Measurements from ENCODE around the gene KRT6A.

KRT6A gene

GRCh38 chr12:52537101-52537500 is 44.0 kb upstream of the KRT6A start:
- no peak for ATAC-seq

GRCh38 chr12:52535574-52535973 is 42.5 kb upstream of the KRT6A start:
- TF ChIP-seq ZNF565 (CRISPR knock-in tag; conservative IDR thresholded peaks at IDR 0.05; ENCODE audit: low read depth) (no peak), ZC3H10 (CRISPR knock-in tag; IDR thresholded peaks at IDR 0.05) (no peak), GLIS3 (CRISPR knock-in tag; IDR thresholded peaks at IDR 0.05) (no peak), OSR1 (CRISPR knock-in tag; IDR thresholded peaks at IDR 0.05) (no peak), PATZ1 (CRISPR knock-in tag; IDR thresholded peaks at IDR 0.05; ENCODE audit: borderline replicate concordance) (no peak), TSHZ2 (CRISPR knock-in tag; IDR thresholded peaks at IDR 0.05) (no peak), ZFP30 (CRISPR knock-in tag; IDR thresholded peaks at IDR 0.05) (no peak), PPARA (CRISPR knock-in tag; IDR thresholded peaks at IDR 0.05; ENCODE audit: borderline replicate concordance) (no peak)
- no peak for ATAC-seq

More at GRCh38 chr12:52537101-52537500, 44.0 kb upstream of the KRT6A start:
- TF ChIP-seq ZC3H10 (CRISPR knock-in tag; IDR thresholded peaks at IDR 0.05) (no peak), PPARA (CRISPR knock-in tag; IDR thresholded peaks at IDR 0.05; ENCODE audit: borderline replicate concordance) (no peak), PATZ1 (CRISPR knock-in tag; IDR thresholded peaks at IDR 0.05; ENCODE audit: borderline replicate concordance) (no peak), TOX (CRISPR knock-in tag; IDR thresholded peaks at IDR 0.05; ENCODE audit: borderline replicate concordance) (no peak), CREB5 (CRISPR knock-in tag; IDR thresholded peaks at IDR 0.05; ENCODE audit: low read depth) (no peak), OSR1 (CRISPR knock-in tag; IDR thresholded peaks at IDR 0.05) (no peak), ZFP30 (CRISPR knock-in tag; IDR thresholded peaks at IDR 0.05) (no peak), ZNF8 (CRISPR knock-in tag; IDR thresholded peaks at IDR 0.05) (no peak), GLIS3 (CRISPR knock-in tag; IDR thresholded peaks at IDR 0.05) (no peak), TCF4 (CRISPR knock-in tag; IDR thresholded peaks at IDR 0.05; ENCODE audit: borderline replicate concordance) (no peak), CSDC2 (CRISPR knock-in tag; IDR thresholded peaks at IDR 0.05) (no peak), ESRRG (CRISPR knock-in tag; IDR thresholded peaks at IDR 0.05) (no peak)

GRCh38 chr12:52534482-52534881 is 41.4 kb upstream of the KRT6A start:
- TF ChIP-seq CREB5 (CRISPR knock-in tag; IDR thresholded peaks at IDR 0.05; ENCODE audit: low read depth), result no peak
- no peak for TF ChIP-seq PATZ1 (CRISPR knock-in tag; IDR thresholded peaks at IDR 0.05; ENCODE audit: borderline replicate concordance)
- TF ChIP-seq RARB (CRISPR knock-in tag; IDR thresholded peaks at IDR 0.05), result no peak
- TF ChIP-seq CSDC2 (CRISPR knock-in tag; IDR thresholded peaks at IDR 0.05), result no peak
- TF ChIP-seq TCF4 (CRISPR knock-in tag; IDR thresholded peaks at IDR 0.05; ENCODE audit: borderline replicate concordance), result no peak
- TF ChIP-seq PPARA (CRISPR knock-in tag; IDR thresholded peaks at IDR 0.05; ENCODE audit: borderline replicate concordance), result no peak
- TF ChIP-seq ISL1 (CRISPR knock-in tag; IDR thresholded peaks at IDR 0.05), result no peak
- no peak for TF ChIP-seq BACH2 (CRISPR knock-in tag; IDR thresholded peaks at IDR 0.05; ENCODE audit: borderline replicate concordance)

More at GRCh38 chr12:52534482-52534881, 41.4 kb upstream of the KRT6A start:
- ATAC-seq, result no peak
